ENCODE measurements around the gene CTSF.

GRCh38 chr11:66556086-66556485 lies 12.3 kb downstream of the CTSF start:
- no peak for TF ChIP-seq CTCF (IDR thresholded peaks at IDR 0.05)
- TF ChIP-seq POLR2A (IDR thresholded peaks at IDR 0.05) = no peak
